Mucosa of descending colon (tissue), 3 donors: Measurements from ENCODE around the gene CCL23. TPM values are rescaled to one million over a fixed set of nuclear protein-coding genes. Genes with fewer than 3 reads are reported as not detected.

Experiments used
- ATAC-seq: fragments of 200-7000 bp; cut with Tn5 transposase; one replicate; pipeline ENCODE4 v1.9.1; 2020; ENCODE audit warnings: mild to moderate bottlenecking, moderate library complexity
- DNase-seq, 3 donors: peaks; one replicate each; pipeline ENCODE4 v3.0.0-alpha.2; 2020
- H3K36me3 ChIP-seq: fragments of 200-600 bp; one replicate; pipeline ENCODE4 v1.8.0; 2021; ENCODE audit warnings: low read depth, mild to moderate bottlenecking
- H3K4me1 ChIP-seq: fragments of 200-600 bp; one replicate; pipeline ENCODE4 v1.8.0; 2021; ENCODE audit warnings: low read depth, mild to moderate bottlenecking
- H3K4me3 ChIP-seq: fragments of 200-600 bp; one replicate; pipeline ENCODE4 v1.8.0; 2021; ENCODE audit warnings: mild to moderate bottlenecking
- H3K9me3 ChIP-seq: fragments of 200-600 bp; one replicate; pipeline ENCODE4 v1.8.0; 2021; ENCODE audit warnings: mild to moderate bottlenecking
- CTCF ChIP-seq: fragments of 200-600 bp; IDR thresholded peaks from one replicate; pipeline ENCODE4 v1.8.0; 2022; ENCODE audit warnings: antibody characterized with exemption, mild to moderate bottlenecking
- intact Hi-C, 2 donors: fragments of 100-400 bp; cut with DNase I in 1 of 2; cut with micrococcal nuclease in 1 of 2; formaldehyde crosslinking; loops; one replicate each; pipeline versions ENCODE4 v1.11.0 to v1.11.1; 2022; cut with DNase I, micrococcal nuclease
- total RNA-seq, 3 donors: library from RNA; stranded (reverse); fragmentation: NEBNext Ultra II Directional in 2 of 3; extraction: Animal tissue kit (Norgen Biotek cat#: 25700) in 2 of 3; gene quantifications; one replicate each; pipeline versions ENCODE4 v1.2.1 to v1.2.4, GENCODE V29; 2021 to 2023
- donor health status: DM: no; HTN: no; CAD: no; lungs with moderate emphysema.
- donor health status: DM: no; HTN: no; CAD: no.
- donor health status: DM: no; HTN: yes; CAD: no.

The CCL23 gene
- total RNA-seq, 3 donors from 2014 or later, result 1.3 to 5.2 (median 3.3) TPM

- Histone ChIP-seq H3K4me1 (peaks cover 12% of the 10 kb centered on the region), H3K9me3 (no peaks in the 10 kb centered on the region), H3K4me3 (no peak overlapping the region), H3K36me3 (no peaks in the 10 kb centered on the region)
- intact Hi-C loops, result loop anchor here in 1 of 2 donors (10.0 kb wide), 2 partner anchors 105 to 175 kb away; no protein-coding TSS in a partner anchor
- ATAC-seq (peak; percentile 88), DNase-seq (peak in 2 of 3 donors; percentile 59 to 93)
- peak; percentile 51 for TF ChIP-seq CTCF
These were observed 48.0 kb downstream of the CCL23 start for GRCh38 chr17:35969558-35970380.

- no peaks in the 10 kb centered on the region for H3K36me3 ChIP-seq
- no peaks in the 10 kb centered on the region for H3K9me3 ChIP-seq
- TF ChIP-seq CTCF, result no peak
- ATAC-seq, result no peak
- intact Hi-C loops, result no loop called here
- H3K4me3 ChIP-seq, result no peak overlapping the region
- DNase-seq, result no peak
- H3K4me1 ChIP-seq, result peaks cover 10% of the 10 kb centered on the region
These were observed 49.2 kb downstream of the CCL23 start for GRCh38 chr17:35968520-35969054.

- ATAC-seq, result no peak
- intact Hi-C loops, result no loop called here
These were observed 52.5 kb downstream of the CCL23 start for GRCh38 chr17:35965272-35965671.

GRCh38 chr17:35963663-35964062 is 54.1 kb downstream of the CCL23 start:
- DNase-seq (no peak), ATAC-seq (no peak)
- Histone ChIP-seq H3K9me3 (no peaks in the 10 kb centered on the region), H3K4me1 (no peaks in the 10 kb centered on the region), H3K4me3 (no peak overlapping the region), H3K36me3 (no peaks in the 10 kb centered on the region)
- intact Hi-C loops, result no loop called here
- TF ChIP-seq CTCF, result no peak

More at GRCh38 chr17:35965272-35965671, 52.5 kb downstream of the CCL23 start:
- no peak for TF ChIP-seq CTCF
- Histone ChIP-seq H3K36me3 (no peaks in the 10 kb centered on the region), H3K4me1 (peaks cover 2% of the 10 kb centered on the region), H3K4me3 (no peak overlapping the region), H3K9me3 (no peaks in the 10 kb centered on the region)
- DNase-seq, result no peak

Other genes starting within 250 kb of the CCL23 start
- gene MMP28, start 222.3 kb downstream of the CCL23 start, total RNA-seq, result 10 to 100 TPM; 31.0 to 82.4 (median 43.7) TPM
- 100 to 1,000 TPM; 131 to 165 (median 159) TPM for gene TAF15, start 208.5 kb downstream of the CCL23 start, total RNA-seq
- gene HEATR9, start 149.1 kb downstream of the CCL23 start, total RNA-seq, result not detected
- gene CCL5, start 137.6 kb downstream of the CCL23 start, total RNA-seq, result 10 to 100 TPM in 2 of 3 donors, 1 to 10 TPM in 1; 8.4 to 20.6 (median 13.7) TPM
- 1 to 10 TPM in 2 of 3 donors, not detected in 1; 1.3 to 3.1 TPM for gene RDM1, start 87.2 kb downstream of the CCL23 start, total RNA-seq
- gene LYZL6, start 74.3 kb downstream of the CCL23 start, total RNA-seq, result not detected
- under 1 TPM in 2 of 3 donors, not detected in 1; 0.20 to 0.44 TPM for gene CCL16, start 36.5 kb downstream of the CCL23 start, total RNA-seq
- 1 to 10 TPM; 4.0 to 7.2 (median 6.2) TPM for gene CCL14, start 31.2 kb downstream of the CCL23 start, total RNA-seq
- 10 to 100 TPM; 19.8 to 79.4 (median 59.7) TPM for gene CCL15, start 16.4 kb downstream of the CCL23 start, total RNA-seq
- 1 to 10 TPM; 1.0 to 7.3 (median 2.3) TPM for gene CCL18, start 46.3 kb upstream of the CCL23 start, total RNA-seq
- 1 to 10 TPM; 1.5 to 4.3 (median 4.1) TPM for gene CCL3, start 72.2 kb upstream of the CCL23 start, total RNA-seq
- 1 to 10 TPM; 3.7 to 8.8 (median 4.1) TPM for gene CCL4, start 85.9 kb upstream of the CCL23 start, total RNA-seq
- 10 to 100 TPM in 2 of 3 donors, 1 to 10 TPM in 1; 8.0 to 12.9 (median 10.8) TPM for gene TBC1D3B, start 158.7 kb upstream of the CCL23 start, total RNA-seq
- gene CCL3L1, start 178.8 kb upstream of the CCL23 start, total RNA-seq, result 1 to 10 TPM in 1 of 3 donors, under 1 TPM in 1, not detected in 1; 0.66 to 1.4 TPM
- 1 to 10 TPM; 1.1 to 3.3 (median 2.9) TPM for gene CCL4L2, start 193.1 kb upstream of the CCL23 start, total RNA-seq
- under 1 TPM; 0.54 to 0.67 (median 0.55) TPM for gene TBC1D3I, start 246.6 kb upstream of the CCL23 start, total RNA-seq